Omental fat pad (tissue), 4 donors: Measurements from ENCODE around the gene GPX6. TPM values are rescaled to one million over a fixed set of nuclear protein-coding genes. Genes with fewer than 3 reads are reported as not detected.
"Not testable (repeated sequence)": the region's sequence is repeated elsewhere in the genome, so short reads cannot be mapped to it uniquely, and the experiment has no call there.

Experiments used
- ATAC-seq: fragments of 150-250 bp; one replicate; pipeline ENCODE4 v1.9.1; 2016; ENCODE audit warnings: mild to moderate bottlenecking, moderate library complexity; ENCODE audit not compliant: low FRiP score
- DNase-seq: peaks from one replicate; pipeline ENCODE4 v3.0.0-alpha.2; 2019; ENCODE audit warnings: low spot score
- CTCF ChIP-seq, 3 donors: fragments of 450-650 bp; IDR thresholded peaks; one replicate each; pipeline ENCODE4 v1.5.1; 2016 to 2017; ENCODE audit warnings: antibody characterized with exemption in 3 of 3, mild to moderate bottlenecking in 3 of 3, moderate library complexity in 2 of 3
- total RNA-seq, 4 donors: library from RNA; depleted of rRNA; stranded (reverse); fragments of >200 nt; gene quantifications; one replicate each; pipeline ENCODE4 v1.1.0, GENCODE V29; 2016

GPX6 gene
- total RNA-seq, 4 donors from 2014 or later, result not detected

- no peak for TF ChIP-seq CTCF (IDR thresholded peaks at IDR 0.05)
- ATAC-seq, result no peak
- DNase-seq, result no peak
These were observed 37.1 kb downstream of the GPX6 start for GRCh38 chr6:28478518-28478917.

GRCh38 chr6:28474441-28475219 is 41.0 kb downstream of the GPX6 start:
- DNase-seq, result no peak

GRCh38 chr6:28469153-28469745 is 46.3 kb downstream of the GPX6 start:
- DNase-seq, ATAC-seq: not testable (repeated sequence)

More at GRCh38 chr6:28474441-28475219, 41.0 kb downstream of the GPX6 start:
- no peak for TF ChIP-seq CTCF (IDR thresholded peaks at IDR 0.05)
- ATAC-seq, result no peak

GRCh38 chr6:28468056-28468455 is 47.5 kb downstream of the GPX6 start:
- DNase-seq (no peak), ATAC-seq (no peak)
- no peak for TF ChIP-seq CTCF (IDR thresholded peaks at IDR 0.05)

GRCh38 chr6:28462401-28462800 is 53.2 kb downstream of the GPX6 start:
- no peak for TF ChIP-seq CTCF (IDR thresholded peaks at IDR 0.05)
- DNase-seq (no peak), ATAC-seq (no peak)

- ATAC-seq, result no peak
- DNase-seq, result no peak
- TF ChIP-seq CTCF (IDR thresholded peaks at IDR 0.05), result no peak
These were observed 57.0 kb downstream of the GPX6 start for GRCh38 chr6:28458568-28458967.

Other genes with a start within 250 kb of the GPX6 start
- gene ZSCAN26, start 248.7 kb downstream of the GPX6 start, total RNA-seq, result 10 to 100 TPM; 11.4 to 19.5 (median 14.8) TPM
- 1 to 10 TPM; 3.0 to 5.4 (median 4.4) TPM for gene PGBD1, start 234.2 kb downstream of the GPX6 start, total RNA-seq
- gene ZSCAN31, start 179.6 kb downstream of the GPX6 start, total RNA-seq, result 10 to 100 TPM in 2 of 4 donors, 1 to 10 TPM in 2; 1.7 to 12.7 (median 9.3) TPM
- 1 to 10 TPM; 2.0 to 7.7 (median 2.5) TPM for gene ZKSCAN3, start 165.8 kb downstream of the GPX6 start, total RNA-seq
- 1 to 10 TPM; 2.7 to 5.5 (median 4.4) TPM for gene ZSCAN12, start 116.0 kb downstream of the GPX6 start, total RNA-seq
- gene ZSCAN23, start 72.3 kb downstream of the GPX6 start, total RNA-seq, result 1 to 10 TPM in 2 of 4 donors, under 1 TPM in 2; 0.60 to 2.7 (median 1.4) TPM
- gene GPX5, start 10.1 kb upstream of the GPX6 start, total RNA-seq, result not detected